OCI-LY3 (cell line): Measurements from ENCODE around the gene NAPB.

Experiments used
- H2AFZ ChIP-seq: fragments of 200-600, 300-600 bp; shearing (Covaris generic); 2 replicates; pipeline ENCODE4 v1.6.0; 2014; ENCODE audit warnings: antibody characterized with exemption, low read depth, low read length
- H3K27ac ChIP-seq: fragments of 200-600, 300-600 bp; sonication (generic); 2 replicates; pipeline ENCODE4 v1.5.1; 2014; ENCODE audit warnings: mild to moderate bottlenecking, low read length, moderate library complexity, mixed read lengths
- H3K27me3 ChIP-seq: fragments of 200-600, 300-600 bp; sonication (generic); 2 replicates; pipeline ENCODE4 v1.6.1; 2014; ENCODE audit warnings: low read depth, low read length, mixed read lengths
- H3K36me3 ChIP-seq: fragments of 200-600, 300-600 bp; sonication (generic); replicated peaks from 2 replicates; pipeline ENCODE3; 2014; ENCODE audit warnings: low read depth, low read length, mixed read lengths
- H3K4me1 ChIP-seq: fragments of 300-600, 200-600 bp; sonication (generic); 2 replicates; pipeline ENCODE4 v1.6.1; 2014; ENCODE audit warnings: low read length, mixed read lengths
- H3K4me2 ChIP-seq: fragments of 200-600, 300-600 bp; sonication (generic); 2 replicates; pipeline ENCODE4 v1.6.1; 2014; ENCODE audit warnings: low read length, mixed read lengths
- H3K4me3 ChIP-seq: fragments of 300-600, 200-600 bp; sonication (generic); 2 replicates; pipeline ENCODE4 v1.5.1; 2014; ENCODE audit warnings: antibody characterized with exemption, mild to moderate bottlenecking, low read length, moderate library complexity
- H3K79me2 ChIP-seq: fragments of 300-600, 200-600 bp; shearing (Covaris generic); 2 replicates; pipeline ENCODE4 v1.6.1; 2014; ENCODE audit warnings: mild to moderate bottlenecking, low read length, mixed read lengths
- H3K9ac ChIP-seq: fragments of 300-600, 200-600 bp; shearing (Covaris generic); 2 replicates; pipeline ENCODE4 v1.6.0; 2014; ENCODE audit warnings: mild to moderate bottlenecking, low read length, moderate library complexity
- H3K9me3 ChIP-seq: fragments of 200-600, 300-600 bp; shearing (Covaris generic); 2 replicates; pipeline ENCODE4 v1.6.1; 2014; ENCODE audit warnings: low read length, mixed read lengths; ENCODE audit not compliant: insufficient read depth
- H4K20me1 ChIP-seq: fragments of 200-600, 300-600 bp; sonication (generic); 2 replicates; pipeline ENCODE4 v1.6.1; 2016; ENCODE audit warnings: low read length, mixed read lengths; ENCODE audit not compliant: insufficient read depth
- CTCF ChIP-seq: fragments of 200-600, 300-600 bp; sonication (generic); IDR thresholded peaks from 2 replicates; pipeline ENCODE4 v1.5.1; 2014; ENCODE audit warnings: antibody characterized with exemption, low read length, low read depth
- EZH2phosphoT487 ChIP-seq: fragments of 200-600 bp; shearing (Covaris generic); IDR thresholded peaks from 2 replicates; pipeline ENCODE4 v1.6.1; 2018; ENCODE audit warnings: antibody characterized with exemption, mixed run types, low read depth

The NAPB gene

DNA sequence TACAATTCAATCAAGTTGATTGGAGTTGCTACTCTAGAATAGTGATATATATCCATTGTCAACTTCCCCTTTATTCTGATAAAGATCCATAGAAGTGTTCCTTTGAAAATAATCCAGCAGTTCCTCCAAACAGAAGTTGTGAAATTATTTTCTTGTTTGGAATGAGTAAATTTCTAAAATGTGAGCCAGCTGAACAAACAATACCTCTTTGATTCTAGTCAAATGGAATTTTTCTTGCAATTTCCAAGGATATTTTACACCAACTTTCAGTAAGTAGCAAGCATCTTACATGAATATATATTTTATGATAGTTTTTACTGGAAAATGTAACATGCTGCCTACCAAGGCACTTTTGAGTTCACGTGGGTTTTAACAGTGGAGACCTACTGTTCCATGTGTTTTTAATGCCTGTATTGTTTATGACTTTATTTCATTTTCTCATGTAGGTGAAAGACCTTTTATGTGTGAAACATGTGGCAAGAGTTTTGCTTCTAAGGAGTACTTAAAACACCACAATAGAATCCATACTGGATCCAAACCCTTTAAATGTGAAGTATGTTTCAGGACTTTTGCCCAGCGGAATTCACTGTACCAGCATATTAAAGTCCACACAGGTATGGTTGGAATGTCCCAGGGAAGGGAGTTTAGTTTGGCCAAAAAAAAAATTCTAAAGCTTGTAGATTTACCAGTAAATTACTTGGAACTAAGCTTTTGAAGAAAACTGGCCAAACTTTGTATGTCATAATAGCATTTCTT is 52.8 kb downstream of the NAPB start:
- Histone ChIP-seq H3K27ac (no peak overlapping the region), H2AFZ (no peak overlapping the region), H3K27me3 (no peaks in the 10 kb centered on the region), H3K4me3 (no peak overlapping the region), H3K9me3 (no peaks in the 10 kb centered on the region), H3K9ac (no peak overlapping the region), H3K36me3 (peaks cover 86% of the 10 kb centered on the region), H3K4me2 (no peak overlapping the region), H4K20me1 (peaks cover 38% of the 10 kb centered on the region), H3K4me1 (peaks cover 40% of the 10 kb centered on the region), H3K79me2 (peaks cover 60% of the 10 kb centered on the region)
- no peak for TF ChIP-seq EZH2phosphoT487
- no peak for TF ChIP-seq CTCF

GRCh38 chr20:23367770-23368169 is 53.5 kb downstream of the NAPB start:
- TF ChIP-seq EZH2phosphoT487: no peak
- H3K9ac ChIP-seq: no peak overlapping the region
- no peak overlapping the region for H3K4me2 ChIP-seq
- no peak overlapping the region for H2AFZ ChIP-seq
- H3K9me3 ChIP-seq: no peaks in the 10 kb centered on the region
- H4K20me1 ChIP-seq: peaks cover 44% of the 10 kb centered on the region
- no peaks in the 10 kb centered on the region for H3K27me3 ChIP-seq
- H3K27ac ChIP-seq: no peak overlapping the region
- H3K79me2 ChIP-seq: peaks cover 68% of the 10 kb centered on the region
- peaks cover 47% of the 10 kb centered on the region for H3K4me1 ChIP-seq
- peaks cover 78% of the 10 kb centered on the region for H3K36me3 ChIP-seq
- H3K4me3 ChIP-seq: no peak overlapping the region

- no peaks in the 10 kb centered on the region for H3K9me3 ChIP-seq
- no peak overlapping the region for H2AFZ ChIP-seq
- H3K9ac ChIP-seq: peak overlapping the region; percentile 12; the same call in 1 of the 2 replicates
- TF ChIP-seq EZH2phosphoT487 (no peak), CTCF (no peak)
- peak overlapping the region; percentile 78 for H3K4me2 ChIP-seq
- peaks cover 46% of the 10 kb centered on the region for H4K20me1 ChIP-seq
- peaks cover 75% of the 10 kb centered on the region for H3K79me2 ChIP-seq
- H3K4me1 ChIP-seq: peaks cover 41% of the 10 kb centered on the region
- peak overlapping the region; percentile 52 for H3K4me3 ChIP-seq
- peaks cover 65% of the 10 kb centered on the region for H3K36me3 ChIP-seq
- peak overlapping the region; percentile 55 for H3K27ac ChIP-seq
- no peaks in the 10 kb centered on the region for H3K27me3 ChIP-seq
Observed at GRCh38 chr20:23366384-23366783, 54.9 kb downstream of the NAPB start.

GRCh38 chr20:23365390-23366165 is 55.7 kb downstream of the NAPB start:
- Histone ChIP-seq H3K4me3 (peak overlapping the region; percentile 52), H2AFZ (no peak overlapping the region), H3K4me1 (peaks cover 42% of the 10 kb centered on the region), H3K4me2 (peak overlapping the region; percentile 78), H3K9me3 (no peaks in the 10 kb centered on the region), H3K9ac (peak overlapping the region; percentile 12; the same call in 1 of the 2 replicates), H3K79me2 (peaks cover 75% of the 10 kb centered on the region), H3K27me3 (no peaks in the 10 kb centered on the region), H3K36me3 (peaks cover 57% of the 10 kb centered on the region), H3K27ac (peak overlapping the region; percentile 55), H4K20me1 (peaks cover 46% of the 10 kb centered on the region)
- TF ChIP-seq EZH2phosphoT487 (no peak), CTCF (no peak)
